ENCODE results near the gene HOXA6. TPM values are rescaled to one million over a fixed set of nuclear protein-coding genes. Genes with fewer than 3 reads are reported as not detected.
A peak's percentile ranks its signal among the peaks of the same experiment; 100 is the strongest.

Gene HOXA6
- total RNA-seq, 2 donors from 2014 or later = 6.9 to 7.5 TPM

DNA sequence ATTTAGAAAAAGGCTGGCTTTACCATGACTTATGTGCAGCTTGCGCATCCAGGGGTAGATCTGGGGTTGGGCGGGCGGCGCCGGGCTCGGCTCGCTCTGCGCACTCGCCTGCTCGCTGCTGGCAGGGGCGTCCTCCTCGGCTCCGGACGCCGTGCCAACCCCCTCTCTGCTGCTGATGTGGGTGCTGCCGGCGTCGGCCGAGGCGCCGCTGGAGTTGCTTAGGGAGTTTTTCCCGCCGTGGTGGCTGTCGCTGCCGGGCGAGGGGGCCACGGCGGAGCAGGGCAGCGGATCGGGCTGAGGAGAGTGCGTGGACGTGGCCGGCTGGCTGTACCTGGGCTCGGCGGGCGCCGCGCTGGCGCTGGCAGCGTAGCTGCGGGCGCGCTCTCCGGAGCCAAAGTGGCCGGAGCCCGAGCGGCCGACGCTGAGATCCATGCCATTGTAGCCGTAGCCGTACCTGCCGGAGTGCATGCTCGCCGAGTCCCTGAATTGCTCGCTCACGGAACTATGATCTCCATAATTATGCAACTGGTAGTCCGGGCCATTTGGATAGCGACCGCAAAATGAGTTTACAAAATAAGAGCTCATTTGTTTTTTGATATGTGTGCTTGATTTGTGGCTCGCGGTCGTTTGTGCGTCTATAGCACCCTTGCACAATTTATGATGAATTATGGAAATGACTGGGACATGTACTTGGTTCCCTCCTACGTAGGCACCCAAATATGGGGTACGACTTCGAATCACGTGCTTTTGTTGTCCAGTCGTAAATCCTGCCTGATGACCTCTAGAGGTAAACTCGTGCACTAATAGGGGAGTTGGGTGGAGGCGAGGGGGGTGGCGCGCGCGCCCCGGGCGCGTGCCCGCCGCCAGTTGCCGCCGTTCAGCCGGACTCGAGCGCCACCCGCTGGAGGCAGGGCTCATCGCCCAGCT, 4.3 kb downstream of the HOXA6 start, which contains the start of gene HOXA5:
TSS of gene HOXA5 (minus strand) at position 659 of the 927 bp plus-strand sequence. CDS start at position 585, 74 bp downstream.
- peak within 1 kb of the TSS; percentile 62 to 72 for H3K27ac ChIP-seq
- 39% methylated on average over 79 of the region's 86 CpGs for WGBS
- H3K4me1 ChIP-seq (replicated peaks) = no peaks in the 10 kb centered on the region
- intact Hi-C loops (cut with DNase I) = no loop called here
- TF ChIP-seq POLR2AphosphoS5 (IDR thresholded peaks at IDR 0.05) (peak; percentile 77), POLR2A (IDR thresholded peaks at IDR 0.05) (peak; percentile 66)
- TF ChIP-seq, protein P1, sequence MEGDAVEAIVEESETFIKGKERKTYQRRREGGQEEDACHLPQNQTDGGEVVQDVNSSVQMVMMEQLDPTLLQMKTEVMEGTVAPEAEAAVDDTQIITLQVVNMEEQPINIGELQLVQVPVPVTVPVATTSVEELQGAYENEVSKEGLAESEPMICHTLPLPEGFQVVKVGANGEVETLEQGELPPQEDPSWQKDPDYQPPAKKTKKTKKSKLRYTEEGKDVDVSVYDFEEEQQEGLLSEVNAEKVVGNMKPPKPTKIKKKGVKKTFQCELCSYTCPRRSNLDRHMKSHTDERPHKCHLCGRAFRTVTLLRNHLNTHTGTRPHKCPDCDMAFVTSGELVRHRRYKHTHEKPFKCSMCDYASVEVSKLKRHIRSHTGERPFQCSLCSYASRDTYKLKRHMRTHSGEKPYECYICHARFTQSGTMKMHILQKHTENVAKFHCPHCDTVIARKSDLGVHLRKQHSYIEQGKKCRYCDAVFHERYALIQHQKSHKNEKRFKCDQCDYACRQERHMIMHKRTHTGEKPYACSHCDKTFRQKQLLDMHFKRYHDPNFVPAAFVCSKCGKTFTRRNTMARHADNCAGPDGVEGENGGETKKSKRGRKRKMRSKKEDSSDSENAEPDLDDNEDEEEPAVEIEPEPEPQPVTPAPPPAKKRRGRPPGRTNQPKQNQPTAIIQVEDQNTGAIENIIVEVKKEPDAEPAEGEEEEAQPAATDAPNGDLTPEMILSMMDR (IDR thresholded peaks at IDR 0.05) = peak in 3 of 4 experiments; percentile 70 to 91 (median 82)
- H3K4me3 ChIP-seq = peak within 1 kb of the TSS; percentile 40
- H3K36me3 ChIP-seq = no peaks in the 10 kb centered on the region
- no peaks in the 10 kb centered on the region for H3K9me3 ChIP-seq
- H3K27me3 ChIP-seq (replicated peaks; ENCODE audit: insufficient read depth) = no peaks in the 10 kb centered on the region
- DNase-seq (ENCODE audit: low spot score) = peak; percentile 80

DNA sequence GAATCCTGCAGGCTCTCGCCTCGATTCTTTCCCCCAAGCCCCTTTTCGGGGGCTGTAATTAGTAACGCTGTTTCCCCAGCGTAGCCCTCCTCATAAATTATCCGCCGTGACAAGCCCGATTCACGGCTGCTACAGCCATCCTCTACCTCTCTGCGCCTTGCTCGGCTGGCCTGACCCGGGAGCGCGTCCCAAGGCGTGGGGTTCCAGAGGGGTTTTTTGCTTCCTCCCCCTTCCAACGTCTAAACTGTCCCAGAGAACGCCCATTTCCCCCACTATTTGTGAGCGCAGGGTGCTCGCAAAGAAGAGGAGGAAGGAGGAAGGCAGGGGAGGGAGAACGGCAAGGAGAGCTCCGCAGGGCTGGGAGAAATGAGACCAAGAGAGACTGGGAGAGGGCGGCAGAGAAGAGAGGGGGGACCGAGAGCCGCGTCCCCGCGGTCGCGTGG, 5.0 kb downstream of the HOXA6 start:
- intact Hi-C loops (cut with DNase I) = no loop called here
- Histone ChIP-seq H3K9me3 (no peaks in the 10 kb centered on the region), H3K36me3 (no peaks in the 10 kb centered on the region), H3K27ac (peak overlapping the region; percentile 62 to 72), H3K4me3 (peak overlapping the region; percentile 40), H3K4me1 (replicated peaks) (no peaks in the 10 kb centered on the region), H3K27me3 (replicated peaks; ENCODE audit: insufficient read depth) (no peaks in the 10 kb centered on the region)
- 41% methylated on average over 29 of the region's 29 CpGs for WGBS
- TF ChIP-seq, protein P1 (IDR thresholded peaks at IDR 0.05) = no peak
- DNase-seq (ENCODE audit: low spot score) = no peak

DNA sequence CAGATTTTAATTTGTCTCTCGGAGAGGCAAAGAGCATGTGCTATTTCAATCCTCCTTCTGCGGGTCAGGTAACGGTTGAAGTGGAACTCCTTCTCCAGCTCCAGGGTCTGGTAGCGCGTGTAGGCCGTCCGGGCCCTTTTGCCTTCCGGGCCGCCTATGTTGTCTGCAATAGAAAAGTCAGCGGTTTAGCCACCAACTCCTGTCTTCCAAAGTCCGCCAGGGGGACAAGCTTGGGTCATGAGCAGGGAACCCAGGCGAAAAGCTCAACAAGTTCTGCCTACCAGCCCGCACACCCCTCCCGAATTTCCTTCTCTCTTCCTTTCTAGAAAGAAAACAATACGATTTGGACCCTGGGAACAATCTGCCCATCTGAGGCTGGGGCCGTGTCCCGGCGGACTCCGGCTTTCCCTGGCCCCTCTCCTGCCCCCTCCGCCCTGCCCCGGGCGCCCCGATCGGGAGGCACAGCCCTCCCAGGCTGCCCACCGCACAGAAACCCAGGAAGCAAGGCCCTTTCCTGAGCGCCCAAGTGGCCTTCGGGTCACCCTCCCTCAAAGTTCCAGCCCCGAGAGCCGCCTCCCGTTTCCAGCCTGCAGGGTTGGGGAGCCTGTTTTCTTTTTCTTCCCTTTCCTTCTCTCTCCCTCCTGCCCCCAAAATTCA, 5.5 kb downstream of the HOXA6 start:
- no peaks in the 10 kb centered on the region for H3K4me1 ChIP-seq (replicated peaks)
- intact Hi-C loops (cut with DNase I) = no loop called here
- no peaks in the 10 kb centered on the region for H3K9me3 ChIP-seq
- TF ChIP-seq POLR2AphosphoS5 (IDR thresholded peaks at IDR 0.05) (no peak), POLR2A (IDR thresholded peaks at IDR 0.05) (no peak)
- TF ChIP-seq, protein P1 (IDR thresholded peaks at IDR 0.05) = no peak
- peak overlapping the region; percentile 40 for H3K4me3 ChIP-seq
- DNase-seq (ENCODE audit: low spot score) = no peak
- no peak overlapping the region for H3K27ac ChIP-seq
- no peaks in the 10 kb centered on the region for H3K27me3 ChIP-seq (replicated peaks; ENCODE audit: insufficient read depth)
- 74% methylated on average over 30 of the region's 30 CpGs for WGBS
- H3K36me3 ChIP-seq = no peaks in the 10 kb centered on the region

DNA sequence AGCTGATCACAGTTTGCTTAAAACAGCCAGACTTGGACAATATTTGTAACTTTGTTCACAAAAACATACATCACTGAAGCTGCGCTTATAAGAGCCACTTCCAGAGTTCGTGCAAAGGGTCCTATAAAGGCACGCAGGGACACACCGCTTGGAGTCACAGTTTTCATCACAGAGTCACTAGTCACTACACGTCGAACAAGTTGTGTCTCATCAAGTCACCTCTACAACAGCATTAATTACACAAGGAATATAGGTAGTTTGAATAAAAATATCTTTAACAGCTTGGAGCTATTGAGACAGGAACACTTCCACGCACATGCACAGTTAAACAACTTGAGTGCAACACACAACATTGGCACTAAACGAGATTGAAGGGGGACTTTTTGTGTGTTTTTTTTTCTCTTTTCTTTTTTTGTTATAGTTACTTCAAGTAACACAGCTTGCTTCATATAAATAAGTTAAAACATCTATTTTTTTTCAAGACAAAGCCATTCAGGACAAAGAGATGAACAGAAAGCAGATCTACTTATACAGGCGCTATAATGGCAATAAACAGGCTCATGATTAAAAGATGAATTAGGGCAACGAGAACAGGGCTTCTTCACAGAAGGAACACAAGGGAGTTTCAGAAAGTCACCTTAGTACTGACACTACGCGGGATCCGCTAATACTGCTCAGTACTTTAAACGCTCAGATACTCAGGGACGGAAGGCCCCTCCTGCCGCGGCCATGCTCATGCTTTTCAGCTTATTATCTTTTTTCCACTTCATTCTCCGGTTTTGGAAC, 6.2 kb downstream of the HOXA6 start:
- no peak for TF ChIP-seq POLR2AphosphoS5 (IDR thresholded peaks at IDR 0.05)
- no peak for TF ChIP-seq POLR2A (IDR thresholded peaks at IDR 0.05)
- DNase-seq (ENCODE audit: low spot score) = no peak
- no peak overlapping the region for H3K27ac ChIP-seq
- no peaks in the 10 kb centered on the region for H3K36me3 ChIP-seq
- no peaks in the 10 kb centered on the region for H3K4me1 ChIP-seq (replicated peaks)
- intact Hi-C loops (cut with DNase I) = no loop called here
- H3K27me3 ChIP-seq (replicated peaks; ENCODE audit: insufficient read depth) = no peaks in the 10 kb centered on the region
- H3K4me3 ChIP-seq = no peak overlapping the region
- WGBS = 89% methylated on average over 18 of the region's 18 CpGs
- no peaks in the 10 kb centered on the region for H3K9me3 ChIP-seq
